ENCODE results near the gene NAT8L. TPM values are rescaled to one million over a fixed set of nuclear protein-coding genes. Genes with fewer than 3 reads are reported as not detected.

The NAT8L gene
- polyA plus RNA-seq, 1 donor = 4.4 TPM

- DNase-seq = no peak
Observed at GRCh38 chr4:2046031-2046961, 12.8 kb upstream of the NAT8L start.

DNA sequence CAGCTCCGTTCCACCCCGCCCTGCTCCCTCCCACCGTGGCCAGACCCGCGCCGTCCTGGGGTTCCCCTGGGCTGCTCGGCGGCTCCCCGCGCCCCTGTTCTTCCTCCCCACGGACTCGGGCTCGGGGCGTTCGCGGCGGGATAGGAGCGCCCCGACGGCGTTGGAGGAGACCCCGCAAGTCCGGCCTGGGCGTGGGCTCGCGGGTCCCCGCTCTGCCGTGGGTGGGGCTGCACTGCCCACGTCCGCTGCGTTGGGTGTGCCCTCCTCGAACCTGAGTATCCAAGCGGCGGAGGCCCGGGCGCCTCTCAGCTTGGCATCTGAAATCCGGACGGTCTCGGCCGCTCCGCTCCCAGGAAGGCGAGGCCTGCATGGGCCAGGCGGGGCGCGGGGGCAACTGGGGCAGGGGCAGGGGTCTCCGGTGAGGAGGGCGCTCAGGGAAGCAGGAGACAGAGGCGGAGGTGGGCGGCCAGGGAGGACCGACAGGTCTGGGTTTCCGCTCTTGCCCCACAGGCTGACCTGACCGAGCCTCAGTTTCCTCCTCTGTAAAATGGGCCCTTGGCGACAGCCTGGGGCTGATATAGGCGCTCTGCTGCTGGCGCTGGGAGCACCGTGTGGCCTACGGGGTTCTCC is 12.0 kb upstream of the NAT8L start:
- no peak for DNase-seq

GRCh38 chr4:2047781-2048581 is 11.1 kb upstream of the NAT8L start:
- DNase-seq = no peak

DNA sequence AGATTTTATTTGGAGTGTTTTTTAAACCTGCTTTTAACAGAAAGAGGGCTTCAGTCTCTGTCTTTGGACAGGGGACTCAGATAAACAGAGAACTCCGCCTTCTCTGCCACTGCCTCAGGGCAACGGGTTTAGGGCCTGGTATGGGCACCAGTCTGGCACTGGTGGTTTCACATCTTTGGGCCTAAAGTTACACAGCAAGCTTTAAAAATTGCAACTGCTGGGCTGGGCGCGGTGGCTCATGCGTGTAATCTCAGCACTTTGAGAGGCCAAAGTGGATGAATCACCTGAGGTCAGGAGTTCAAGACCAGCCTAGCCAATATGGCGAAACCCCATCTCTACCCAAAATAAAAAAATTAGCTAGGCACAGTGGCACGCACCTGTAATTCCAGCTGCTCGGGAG is 10.3 kb upstream of the NAT8L start:
- no peak for DNase-seq

GRCh38 chr4:2049381-2049780 is 9.7 kb upstream of the NAT8L start:
- no peak for DNase-seq

- DNase-seq = no peak
Observed at GRCh38 chr4:2049811-2050210, 9.3 kb upstream of the NAT8L start.

- DNase-seq = no peak
Observed at GRCh38 chr4:2051086-2051485, 8.0 kb upstream of the NAT8L start.

- no peak for DNase-seq
Observed at GRCh38 chr4:2054217-2054616, 4.9 kb upstream of the NAT8L start.

GRCh38 chr4:2057382-2058065 is 1.6 kb upstream of the NAT8L start:
- DNase-seq = no peak

GRCh38 chr4:2058264-2059045 is 672 bp upstream of the NAT8L start:
- no peak for DNase-seq

- no peak for DNase-seq
Observed at GRCh38 chr4:2059726-2060602, 837 bp downstream of the NAT8L start.

DNA sequence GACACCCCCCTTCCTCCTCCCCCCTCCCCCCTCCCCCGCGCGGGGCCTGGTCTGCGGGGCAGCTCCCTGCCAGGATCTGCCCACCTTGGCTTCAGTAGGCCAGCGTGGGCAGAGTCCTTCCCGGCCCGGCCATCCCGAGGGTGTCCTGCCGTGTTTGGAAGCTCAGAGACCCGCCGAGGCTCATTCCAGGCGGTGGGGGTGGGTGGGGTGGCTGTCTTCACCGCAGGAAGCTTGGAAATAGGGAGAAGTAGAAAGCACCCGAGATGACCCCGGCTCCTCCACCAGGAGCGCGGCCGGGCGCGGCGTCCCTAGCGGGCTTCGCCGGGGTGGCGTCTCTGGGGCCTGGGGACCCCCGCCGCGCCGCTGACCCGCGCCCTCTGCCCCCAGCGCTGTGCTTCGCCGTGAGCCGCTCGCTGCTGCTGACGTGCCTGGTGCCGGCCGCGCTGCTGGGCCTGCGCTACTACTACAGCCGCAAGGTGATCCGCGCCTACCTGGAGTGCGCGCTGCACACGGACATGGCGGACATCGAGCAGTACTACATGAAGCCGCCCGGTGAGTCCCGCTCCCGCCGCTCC is 1.6 kb downstream of the NAT8L start:
- no peak for DNase-seq

- DNase-seq = no peak
Observed at GRCh38 chr4:2061186-2062131, 2.3 kb downstream of the NAT8L start.

- no peak for DNase-seq
Observed at GRCh38 chr4:2062168-2062807, 3.2 kb downstream of the NAT8L start.

DNA sequence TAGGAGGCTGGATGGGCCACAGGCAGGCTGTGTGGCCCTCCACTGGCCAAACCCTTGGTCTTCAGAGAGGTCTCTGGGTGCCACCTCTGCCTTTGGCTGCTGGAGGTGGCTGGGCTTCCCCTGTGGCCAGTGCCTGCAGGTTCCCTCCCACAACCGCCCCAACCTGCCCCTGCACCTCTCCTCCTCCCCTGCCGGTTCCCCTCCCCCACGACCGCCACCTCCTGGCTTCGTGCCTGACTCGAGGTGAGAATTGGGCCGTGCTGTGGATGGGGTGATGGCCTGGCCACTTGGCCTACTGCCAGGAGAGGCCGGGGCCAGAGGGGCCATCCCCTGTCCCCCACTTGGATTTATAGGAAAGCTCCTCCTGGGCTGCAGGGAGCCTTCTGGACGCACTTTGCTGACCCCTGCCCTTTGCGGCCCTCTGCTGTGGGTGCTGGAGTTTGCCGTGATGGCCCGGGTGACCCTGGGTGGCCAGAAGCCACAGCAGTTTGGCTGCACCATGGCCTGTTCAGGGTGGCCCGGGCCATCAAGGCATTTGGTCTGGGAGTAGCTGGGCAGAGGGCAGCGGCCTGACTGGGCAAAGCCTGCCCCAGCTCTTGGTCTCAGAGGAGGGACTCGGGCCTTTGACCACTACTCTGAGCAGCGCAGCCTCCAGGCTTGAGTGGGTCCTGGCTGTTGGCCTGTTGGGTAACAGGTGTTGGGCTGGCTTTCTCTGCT is 3.8 kb downstream of the NAT8L start:
- DNase-seq = no peak

- DNase-seq = no peak
Observed at GRCh38 chr4:2063557-2064275, 4.6 kb downstream of the NAT8L start.

Measured in hindlimb muscle (tissue), 1 donor.